K562 (cell line): ENCODE results near the gene UBE2U. TPM values are rescaled to one million over a fixed set of nuclear protein-coding genes. Genes with fewer than 3 reads are reported as not detected.

Experiments
- ATAC-seq: fragments of 200-7000 bp; cut with Tn5 transposase; 3 replicates; pipeline ENCODE4 v1.9.1; 2020; ENCODE audit warnings: moderate library complexity
- BruUV-seq: library from RNA; stranded (reverse); fragments of 400-500 nt; replicated peaks from 2 replicates; lab custom pipeline; 2021; lab: Mats Ljungman, UMichigan
- CTCF ChIA-PET: fragments of 300-600 bp; formaldehyde crosslinking; extraction: SDS; loops from one replicate; lab custom pipeline; 2021; ENCODE audit warnings: low intra/inter-chr PET ratio; lab: Yijun Ruan, JAX
- POLR2A ChIA-PET: fragments of 300-600, 350-650 bp; sonication (Branson Sonifier 250); formaldehyde crosslinking; extraction: SDS; loops from one replicate; lab custom pipeline; 2021; ENCODE audit warnings: antibody characterized with exemption, inconsistent platforms; lab: Yijun Ruan, JAX
- DNase-seq, 4 experiments: peaks; one replicate each; pipeline versions ENCODE4 v3.0.0 to v3.0.0-alpha.2; 2011 to 2018; ENCODE audit warnings: low spot score in 3 of 4, mixed read lengths in 3 of 4; ENCODE audit errors: extremely low read depth in 1 of 4
- FAIRE-seq: peaks from 2 replicates; lab custom pipeline; 2011; peaks lifted over from hg19 to GRCh38; lab: Jason Lieb, UNC
- H2AFZ ChIP-seq: 2 replicates; pipeline ENCODE4 v1.6.0; 2011; ENCODE audit warnings: low read depth, low read length, control low read depth, inconsistent platforms
- H3K27ac ChIP-seq: fragments of 200-600 bp; 3 replicates; pipeline ENCODE4 v1.8.0; 2011; ENCODE audit warnings: low read depth, mild to moderate bottlenecking, control low read depth, inconsistent platforms, low read length, moderate library complexity, mixed read lengths; ENCODE audit errors: extremely low read depth
- H3K27me3 ChIP-seq, 2 experiments: fragments of 300-600 bp in 1 of 2; 2 replicates in 1 of 2; 3 replicates in 1 of 2; pipeline versions ENCODE4 v1.6.0 to v1.8.0; 2011; ENCODE audit warnings: inconsistent platforms in 2 of 2, low read length in 2 of 2, mild to moderate bottlenecking in 1 of 2, mixed read lengths in 1 of 2, moderate library complexity in 1 of 2; ENCODE audit not compliant: control insufficient read depth in 2 of 2, insufficient read depth in 2 of 2
- H3K36me3 ChIP-seq: fragments of 300-600 bp; 3 replicates; pipeline ENCODE4 v1.8.0; 2011; ENCODE audit warnings: mild to moderate bottlenecking, low read length, inconsistent platforms; ENCODE audit not compliant: control insufficient read depth, insufficient read depth
- H3K4me1 ChIP-seq, 2 experiments: fragments of 200-600 bp in 1 of 2; replicated peaks in 1 of 2; 2 replicates in 1 of 2; 3 replicates in 1 of 2; pipeline versions ENCODE4 v1.5.1 to v1.8.0; 2011; ENCODE audit warnings: inconsistent platforms in 2 of 2, low read length in 2 of 2, mild to moderate bottlenecking in 1 of 2, mixed read lengths in 1 of 2, moderate library complexity in 1 of 2; ENCODE audit not compliant: control insufficient read depth in 2 of 2, insufficient read depth in 2 of 2
- H3K4me2 ChIP-seq: 2 replicates; pipeline ENCODE4 v1.6.1; 2011; ENCODE audit warnings: low read length, control low read depth, inconsistent platforms, mixed read lengths; ENCODE audit not compliant: insufficient read depth
- H3K4me3 ChIP-seq: fragments of 200-600 bp; sonication (generic), shearing (Covaris generic); 2 replicates; pipeline ENCODE4 v1.5.1; 2016; ENCODE audit warnings: control low read depth, inconsistent platforms
- H3K79me2 ChIP-seq: fragments of 200-600 bp; 3 replicates; pipeline ENCODE4 v1.8.0; 2011; ENCODE audit warnings: low read length, inconsistent platforms; ENCODE audit not compliant: control insufficient read depth, insufficient read depth
- H3K9ac ChIP-seq, 2 experiments: 2 replicates each; pipeline versions ENCODE4 v1.6.0 to v1.6.1; 2011; ENCODE audit warnings: low read depth in 2 of 2, low read length in 2 of 2, control low read depth in 1 of 2, inconsistent platforms in 1 of 2, mild to moderate bottlenecking in 1 of 2, mixed read lengths in 1 of 2; ENCODE audit not compliant: insufficient read depth in 1 of 2
- H3K9me1 ChIP-seq: one replicate; pipeline ENCODE4 v1.6.0; 2011; ENCODE audit warnings: inconsistent platforms, mild to moderate bottlenecking, low read length, moderate library complexity; ENCODE audit not compliant: control insufficient read depth, insufficient read depth
- H3K9me3 ChIP-seq: replicated peaks from 2 replicates; pipeline ENCODE4 v1.5.1; 2011; ENCODE audit warnings: low read depth, low read length, inconsistent platforms; ENCODE audit not compliant: control insufficient read depth, insufficient read depth
- H4K20me1 ChIP-seq: replicated peaks from 2 replicates; pipeline ENCODE4 v1.6.1; 2011; ENCODE audit warnings: low read length, inconsistent platforms, mixed read lengths; ENCODE audit not compliant: control insufficient read depth, insufficient read depth
- CREM ChIP-seq: IDR thresholded peaks from 2 replicates; pipeline ENCODE4 v1.6.1; 2014; ENCODE audit warnings: antibody characterized with exemption, low read depth
- ETS1 ChIP-seq: conservative IDR thresholded peaks from 2 replicates; pipeline ENCODE4 v1.6.1; 2011; ENCODE audit warnings: low read depth, mild to moderate bottlenecking, low read length; ENCODE audit not compliant: control insufficient read depth
- FOXJ3 ChIP-seq: sonication (generic); formaldehyde crosslinking; IDR thresholded peaks from 2 replicates; pipeline ENCODE4 v1.4.0; 2020; ENCODE audit warnings: mild to moderate bottlenecking, missing genetic modification reagents
- HDAC6 ChIP-seq: IDR thresholded peaks from 2 replicates; pipeline ENCODE4 v1.6.1; 2012; ENCODE audit warnings: low read depth, mild to moderate bottlenecking, control low read depth, inconsistent platforms, low read length, moderate library complexity
- KDM2B ChIP-seq: fragments of 250-450 bp; sonication (Bioruptor Pico); IDR thresholded peaks from 2 replicates; pipeline ENCODE4 v1.8.0; 2021; ENCODE audit warnings: mild to moderate bottlenecking, moderate library complexity
- MNT ChIP-seq, 2 experiments: fragments of 450-650 bp; conservative IDR thresholded peaks; 2 replicates each; pipeline ENCODE4 v1.6.1; 2017; ENCODE audit warnings: mild to moderate bottlenecking in 2 of 2, moderate library complexity in 2 of 2
- NFATC3 ChIP-seq: fragments of 450-650 bp; IDR thresholded peaks from 2 replicates; pipeline ENCODE4 v1.6.1; 2017; ENCODE audit warnings: mild to moderate bottlenecking
- PKNOX1 ChIP-seq: fragments of 450-650 bp; IDR thresholded peaks from 2 replicates; pipeline ENCODE4 v1.6.1; 2016
- PTRF ChIP-seq: fragments of 450-650 bp; IDR thresholded peaks from 2 replicates; pipeline ENCODE4 v1.6.1; 2016; ENCODE audit warnings: mild to moderate bottlenecking, missing genetic modification characterization, missing compliant biosample characterization
- RBM39 ChIP-seq: fragments of 200-400 bp; formaldehyde crosslinking; optimal IDR thresholded peaks from 2 replicates; pipeline ENCODE3; 2018; ENCODE audit warnings: low read depth, low read length
- TCF7 ChIP-seq: sonication (generic); IDR thresholded peaks from 2 replicates; pipeline ENCODE4 v1.6.1; 2016; ENCODE audit warnings: antibody characterized with exemption, borderline replicate concordance
- ZBTB43 ChIP-seq: sonication (generic); formaldehyde crosslinking; IDR thresholded peaks from 2 replicates; pipeline ENCODE4 v1.8.0; 2023; ENCODE audit warnings: mild to moderate bottlenecking, missing genetic modification reagents
- ZBTB9 ChIP-seq: fragments of 450-650 bp; formaldehyde crosslinking; IDR thresholded peaks from 2 replicates; pipeline ENCODE4 v1.4.0; 2020; ENCODE audit warnings: mild to moderate bottlenecking, moderate library complexity
- ZFPM2 ChIP-seq: fragments of 250-450 bp; sonication (Bioruptor Pico); IDR thresholded peaks from 2 replicates; pipeline ENCODE4 v1.5.1; 2022; ENCODE audit warnings: mild to moderate bottlenecking
- ZNF707 ChIP-seq: fragments of 250-450 bp; sonication (Bioruptor Pico); conservative IDR thresholded peaks from 2 replicates; pipeline ENCODE4 v1.8.0; 2022; ENCODE audit warnings: inconsistent platforms, mild to moderate bottlenecking, moderate library complexity
- ZNF77 ChIP-seq: fragments of 250-450 bp; sonication (Bioruptor Pico); IDR thresholded peaks from 2 replicates; pipeline ENCODE4 v1.5.0; 2020
- WGBS: fragments of 100-300 bp; shearing (Covaris generic); methylation state at CpG from one replicate; pipeline ENCODE4 v1.1.6; 2016; ENCODE audit warnings: low coverage, mixed read lengths; ENCODE audit not compliant: insufficient coverage; ENCODE audit errors: missing lambda C conversion rate; 5-methylcytosine and 5-hydroxymethylcytosine counted together
- in situ Hi-C: fragments of 300-500 bp; cut with MboI; formaldehyde crosslinking; loops from 4 replicates; pipeline ENCODE4 v1.15.0; 2018; ENCODE audit warnings: inconsistent platforms, mixed read lengths
- intact Hi-C: fragments of 100-400 bp; cut with micrococcal nuclease; formaldehyde crosslinking; loops from 2 replicates; pipeline ENCODE4 v1.14.2; 2022
- polyA plus RNA-seq, 8 experiments: library from polyadenylated mRNA; depleted of rRNA in 4 of 8; stranded (reverse) in 5 of 8; unstranded in 3 of 8; fragments of >200 nt; fragmentation: Nextera tagmentation in 2 of 8; fragmentation: Illumina TruSeq in 1 of 8; extraction: Ambion mirVana in 2 of 8; extraction: Trizol in 1 of 8; gene quantifications; 2 replicates each; pipeline versions ENCODE4 v1.2.1 to v1.2.3, GENCODE V29; 2011 to 2014; ENCODE audit warnings: inconsistent platforms in 1 of 8, missing spikeins in 1 of 8
- total RNA-seq, 7 experiments: library from RNA; depleted of rRNA in 6 of 7; stranded (reverse); fragments of >200 nt in 6 of 7; fragmentation: Illumina TruSeq in 2 of 7; extraction: Trizol in 2 of 7; gene quantifications; 2 replicates each; pipeline versions ENCODE4 v1.2.1 to v1.2.3, GENCODE V29; 2011 to 2021; ENCODE audit warnings: low replicate concordance in 1 of 7

Gene UBE2U
- total and polyA plus RNA-seq, 9 of the 15 experiments (the other 6 are each of a cell fraction or from before 2014, with no cell fraction given): not detected

- intact Hi-C loops: no loop called here
These were observed 40.0 kb upstream of the UBE2U start for GRCh38 chr1:64163431-64163830.

More at GRCh38 chr1:64163431-64163830, 40.0 kb upstream of the UBE2U start:
- Histone ChIP-seq H3K9ac (no peak overlapping the region), H3K4me1 (no peaks in the 10 kb centered on the region), H2AFZ (no peak overlapping the region), H3K4me3 (no peak overlapping the region), H3K27ac (no peak overlapping the region), H3K9me1 (no peaks in the 10 kb centered on the region), H4K20me1 (no peaks in the 10 kb centered on the region), H3K27me3 (no peaks in the 10 kb centered on the region; a peak in 3 of 5 replicates), H3K4me2 (no peak overlapping the region), H3K79me2 (no peaks in the 10 kb centered on the region), H3K36me3 (no peaks in the 10 kb centered on the region), H3K9me3 (no peaks in the 10 kb centered on the region)
- TF ChIP-seq PTRF: no peak
- no peak for TF ChIP-seq ETS1
- TF ChIP-seq MNT (conservative IDR thresholded peaks at IDR 0.05): no peak
- no peak for TF ChIP-seq KDM2B
- no peak for TF ChIP-seq ZBTB9 (CRISPR knock-in tag)
- TF ChIP-seq FOXJ3 (CRISPR knock-in tag): no peak
- no peak for TF ChIP-seq ZFPM2 (CRISPR knock-in tag)
- TF ChIP-seq ZNF77 (CRISPR knock-in tag): no peak
- no peak for TF ChIP-seq PKNOX1
- no peak for TF ChIP-seq TCF7
- no peak for TF ChIP-seq ZBTB43
- no peak for TF ChIP-seq CREM
- TF ChIP-seq ZNF707 (CRISPR knock-in tag): no peak
- no peak for TF ChIP-seq NFATC3
- no peak for TF ChIP-seq RBM39
- no peak for TF ChIP-seq HDAC6
- no peak for FAIRE-seq
- 0% methylated on average over 3 of the region's 4 CpGs for WGBS
- CTCF ChIA-PET: no interaction called here
- POLR2A ChIA-PET: no interaction called here
- no peak for ATAC-seq
- BruUV-seq: no TSS peak
- in situ Hi-C loops: no loop called here
- no peak for DNase-seq
